Sigmoid colon (tissue), 4 donors: ENCODE results near the gene CYFIP2.

Experiments
- EP300 ChIP-seq, 4 donors: sonication (generic); formaldehyde crosslinking; IDR thresholded peaks; one replicate each; pipeline ENCODE4 v1.6.1; 2017; ENCODE audit warnings: antibody characterized with exemption in 4 of 4
- POLR2A ChIP-seq, 2 donors: fragments of 450-650 bp; IDR thresholded peaks; one replicate each; pipeline ENCODE4 v1.6.1; 2016; ENCODE audit warnings: antibody characterized with exemption in 2 of 2, mild to moderate bottlenecking in 2 of 2, moderate library complexity in 2 of 2
- POLR2AphosphoS5 ChIP-seq, 4 donors: sonication (generic); formaldehyde crosslinking; IDR thresholded peaks; one replicate each; pipeline ENCODE4 v1.6.1; 2017; ENCODE audit warnings: antibody characterized with exemption in 4 of 4
- TF ChIP-seq, protein P1 (sequence below), 4 experiments: fragments of 450-650 bp in 3 of 4; fragments of 200-600 bp in 1 of 4; IDR thresholded peaks; one replicate each; pipeline ENCODE4 v1.5.1; 2016 to 2019; ENCODE audit warnings: antibody characterized with exemption in 4 of 4, mild to moderate bottlenecking in 3 of 4, moderate library complexity in 2 of 4

DNA sequence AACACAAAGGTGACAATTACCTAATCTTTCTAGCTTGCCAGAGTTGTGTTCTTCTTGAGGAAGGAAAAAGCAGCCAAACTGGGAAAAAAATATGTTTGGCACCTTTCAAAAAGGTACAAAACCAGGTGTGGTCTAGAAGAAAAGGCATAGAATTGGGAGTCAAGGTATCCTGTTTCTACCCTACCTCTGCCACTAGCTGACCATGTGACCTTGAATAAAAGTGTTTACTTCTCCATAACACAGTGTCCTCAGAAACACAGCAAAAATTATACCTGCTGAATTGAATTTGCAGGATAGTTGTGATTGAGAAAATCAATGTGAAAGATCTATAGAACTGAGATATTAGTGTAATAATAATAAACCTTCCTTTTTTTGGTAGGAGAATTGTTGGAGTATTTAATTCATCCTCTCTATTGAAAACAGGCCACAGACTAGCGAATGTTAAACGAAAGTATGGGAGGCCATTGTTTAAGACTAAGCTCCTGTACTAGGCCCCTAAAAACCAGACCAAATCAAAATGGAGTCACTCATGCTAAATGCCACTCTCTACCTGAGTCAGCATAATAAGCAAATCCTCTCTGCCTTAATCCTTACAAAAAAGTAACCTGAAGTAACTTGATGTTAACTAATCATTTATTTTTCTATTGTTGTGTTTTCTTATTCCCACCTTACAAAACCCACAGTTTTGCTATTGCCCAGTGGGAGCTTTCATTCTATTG lies 12.6 kb downstream of the CYFIP2 start:
- TF ChIP-seq, protein P1, sequence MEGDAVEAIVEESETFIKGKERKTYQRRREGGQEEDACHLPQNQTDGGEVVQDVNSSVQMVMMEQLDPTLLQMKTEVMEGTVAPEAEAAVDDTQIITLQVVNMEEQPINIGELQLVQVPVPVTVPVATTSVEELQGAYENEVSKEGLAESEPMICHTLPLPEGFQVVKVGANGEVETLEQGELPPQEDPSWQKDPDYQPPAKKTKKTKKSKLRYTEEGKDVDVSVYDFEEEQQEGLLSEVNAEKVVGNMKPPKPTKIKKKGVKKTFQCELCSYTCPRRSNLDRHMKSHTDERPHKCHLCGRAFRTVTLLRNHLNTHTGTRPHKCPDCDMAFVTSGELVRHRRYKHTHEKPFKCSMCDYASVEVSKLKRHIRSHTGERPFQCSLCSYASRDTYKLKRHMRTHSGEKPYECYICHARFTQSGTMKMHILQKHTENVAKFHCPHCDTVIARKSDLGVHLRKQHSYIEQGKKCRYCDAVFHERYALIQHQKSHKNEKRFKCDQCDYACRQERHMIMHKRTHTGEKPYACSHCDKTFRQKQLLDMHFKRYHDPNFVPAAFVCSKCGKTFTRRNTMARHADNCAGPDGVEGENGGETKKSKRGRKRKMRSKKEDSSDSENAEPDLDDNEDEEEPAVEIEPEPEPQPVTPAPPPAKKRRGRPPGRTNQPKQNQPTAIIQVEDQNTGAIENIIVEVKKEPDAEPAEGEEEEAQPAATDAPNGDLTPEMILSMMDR (IDR thresholded peaks at IDR 0.05) = no peak
- TF ChIP-seq POLR2AphosphoS5 (IDR thresholded peaks at IDR 0.05) = no peak
- no peak for TF ChIP-seq EP300 (IDR thresholded peaks at IDR 0.05)
- no peak for TF ChIP-seq POLR2A (IDR thresholded peaks at IDR 0.05)
